Breast epithelium (tissue), 3 donors: ENCODE data around the gene DAPK1.

Source experiments
- CTCF ChIP-seq, 3 donors: fragments of 450-650 bp; IDR thresholded peaks; one replicate each; pipeline ENCODE4 v1.5.1; 2016 to 2017; ENCODE audit warnings: antibody characterized with exemption in 3 of 3, mild to moderate bottlenecking in 3 of 3, moderate library complexity in 3 of 3
- POLR2A ChIP-seq: fragments of 450-650 bp; IDR thresholded peaks from one replicate; pipeline ENCODE4 v1.6.1; 2016; ENCODE audit warnings: antibody characterized with exemption, mild to moderate bottlenecking, moderate library complexity
- POLR2AphosphoS5 ChIP-seq, 3 donors: sonication (generic); formaldehyde crosslinking; IDR thresholded peaks; one replicate each; pipeline ENCODE4 v1.6.1; 2017; ENCODE audit warnings: antibody characterized with exemption in 3 of 3

- no peak for TF ChIP-seq CTCF (IDR thresholded peaks at IDR 0.05)
- TF ChIP-seq POLR2A: no peak
- TF ChIP-seq POLR2AphosphoS5 (IDR thresholded peaks at IDR 0.05): no peak
Measured at GRCh38 chr9:87569008-87569509, 71.4 kb downstream of the DAPK1 start.
